Mesenchymal stem cell (in vitro differentiated cells and primary cell): Measurements from ENCODE around the gene TSC1.
"Not testable (repeated sequence)": the region's sequence is repeated elsewhere in the genome, so short reads cannot be mapped to it uniquely, and the experiment has no call there.

Experiments
- DNase-seq: peaks from one replicate; pipeline ENCODE4 v3.0.0-alpha.2; 2013
- H2AFZ ChIP-seq: one replicate; pipeline ENCODE4 v1.6.1; 2013; ENCODE audit warnings: low read depth, mild to moderate bottlenecking, control low read depth, inconsistent platforms, low read length, moderate library complexity
- H2AK5ac ChIP-seq: 2 replicates; pipeline ENCODE4 v1.6.1; 2013; ENCODE audit warnings: low read length, moderate library complexity, mild to moderate bottlenecking, inconsistent platforms; ENCODE audit not compliant: severe bottlenecking
- H2BK120ac ChIP-seq: one replicate; pipeline ENCODE4 v1.6.1; 2013; ENCODE audit warnings: low read depth, mild to moderate bottlenecking, inconsistent platforms, low read length, moderate library complexity
- H2BK12ac ChIP-seq, 2 experiments: one replicate each; pipeline ENCODE4 v1.6.1; 2013; ENCODE audit warnings: inconsistent platforms in 2 of 2, low read length in 2 of 2, mild to moderate bottlenecking in 2 of 2, moderate library complexity in 2 of 2, control low read depth in 1 of 2
- H2BK15ac ChIP-seq: one replicate; pipeline ENCODE4 v1.6.1; 2013; ENCODE audit warnings: mild to moderate bottlenecking, low read depth, inconsistent platforms; ENCODE audit not compliant: poor library complexity, severe bottlenecking
- H2BK5ac ChIP-seq: 2 replicates; pipeline ENCODE4 v1.6.1; 2013; ENCODE audit warnings: low read depth, mild to moderate bottlenecking, low read length, control low read depth, inconsistent platforms; ENCODE audit not compliant: poor library complexity, severe bottlenecking
- H3K14ac ChIP-seq, 2 experiments: one replicate each; pipeline ENCODE4 v1.6.1; 2013; ENCODE audit warnings: inconsistent platforms in 2 of 2, low read length in 2 of 2, control low read depth in 1 of 2, mild to moderate bottlenecking in 1 of 2, moderate library complexity in 1 of 2
- H3K18ac ChIP-seq, 2 experiments: one replicate each; pipeline ENCODE4 v1.6.1; 2013; ENCODE audit warnings: inconsistent platforms in 2 of 2, low read length in 2 of 2, control low read depth in 1 of 2, low read depth in 1 of 2, mild to moderate bottlenecking in 1 of 2
- H3K23ac ChIP-seq, 2 experiments: one replicate each; pipeline ENCODE4 v1.6.1; 2013; ENCODE audit warnings: inconsistent platforms in 2 of 2, low read length in 2 of 2, mild to moderate bottlenecking in 2 of 2, moderate library complexity in 2 of 2, control low read depth in 1 of 2
- H3K27ac ChIP-seq: 2 replicates; pipeline ENCODE4 v1.5.1; 2013; ENCODE audit warnings: mild to moderate bottlenecking, moderate library complexity, low read length, control low read depth, inconsistent platforms; ENCODE audit not compliant: poor library complexity, severe bottlenecking
- H3K27me3 ChIP-seq, 2 experiments: 2 replicates each; pipeline versions ENCODE4 v1.6.1 to v1.7.0; 2013; ENCODE audit warnings: low read length in 2 of 2, mild to moderate bottlenecking in 2 of 2, moderate library complexity in 2 of 2, control low read depth in 1 of 2, inconsistent platforms in 1 of 2; ENCODE audit not compliant: control insufficient read depth in 1 of 2, insufficient read depth in 1 of 2
- H3K36me3 ChIP-seq, 2 experiments: 2 replicates each; pipeline versions ENCODE4 v1.6.1 to v1.7.0; 2013; ENCODE audit warnings: low read length in 2 of 2, control low read depth in 1 of 2, inconsistent platforms in 1 of 2, low read depth in 1 of 2, mild to moderate bottlenecking in 1 of 2; ENCODE audit not compliant: insufficient read depth in 2 of 2, control insufficient read depth in 1 of 2
- H3K4ac ChIP-seq, 2 experiments: one replicate each; pipeline ENCODE4 v1.6.1; 2013; ENCODE audit warnings: inconsistent platforms in 2 of 2, low read length in 2 of 2, mild to moderate bottlenecking in 2 of 2, moderate library complexity in 2 of 2, control low read depth in 1 of 2, low read depth in 1 of 2
- H3K4me1 ChIP-seq: 2 replicates; pipeline ENCODE4 v1.6.1; 2013; ENCODE audit warnings: low read depth, low read length, control low read depth; ENCODE audit not compliant: control insufficient read depth, insufficient read depth
- H3K4me2 ChIP-seq: 2 replicates; pipeline ENCODE4 v1.6.1; 2013; ENCODE audit warnings: low read length, mild to moderate bottlenecking, inconsistent platforms; ENCODE audit not compliant: poor library complexity, severe bottlenecking
- H3K4me3 ChIP-seq, 2 experiments: 2 replicates each; pipeline versions ENCODE4 v1.5.1 to v1.7.0; 2013; ENCODE audit warnings: low read length in 2 of 2, mild to moderate bottlenecking in 2 of 2, control low read depth in 1 of 2, low read depth in 1 of 2; ENCODE audit not compliant: insufficient read depth in 1 of 2
- H3K79me1 ChIP-seq: replicated peaks from 2 replicates; pipeline ENCODE4 v1.6.1; 2013; ENCODE audit warnings: mild to moderate bottlenecking, control low read depth, low read length, inconsistent platforms; ENCODE audit not compliant: poor library complexity, severe bottlenecking
- H3K9ac ChIP-seq: 2 replicates; pipeline ENCODE4 v1.7.0; 2013; ENCODE audit warnings: mild to moderate bottlenecking, low read length, moderate library complexity
- H3K9me3 ChIP-seq: 2 replicates; pipeline ENCODE4 v1.7.0; 2013; ENCODE audit warnings: mild to moderate bottlenecking, low read length; ENCODE audit not compliant: control insufficient read depth
- H4K8ac ChIP-seq: one replicate; pipeline ENCODE4 v1.6.1; 2013; ENCODE audit warnings: inconsistent platforms, mild to moderate bottlenecking, low read length, moderate library complexity
- H4K91ac ChIP-seq: one replicate; pipeline ENCODE4 v1.6.1; 2013; ENCODE audit warnings: mild to moderate bottlenecking, low read length, inconsistent platforms
- WGBS: methylation state at CpG from one replicate; pipeline ENCODE4 v1.1.7; 2013; ENCODE audit warnings: mixed read lengths; 5-methylcytosine and 5-hydroxymethylcytosine counted together

Gene TSC1

GRCh38 chr9:132969783-132970182 lies 25.4 kb upstream of the TSC1 start:
- Histone ChIP-seq H4K8ac (no peak overlapping the region), H3K27me3 (peaks cover 35 to 63% of the 10 kb centered on the region in 2 experiments), H3K4ac (no peak overlapping the region), H3K9me3 (no peaks in the 10 kb centered on the region), H2AFZ (no peak overlapping the region), H2BK5ac (no peak overlapping the region), H3K9ac (no peak overlapping the region), H2BK120ac (no peak overlapping the region), H2BK15ac (no peak overlapping the region), H3K27ac (no peak overlapping the region), H3K18ac (no peak overlapping the region), H3K23ac (no peak overlapping the region), H4K91ac (no peak overlapping the region), H3K4me2 (no peak overlapping the region), H3K14ac (no peak overlapping the region), H3K4me3 (no peak overlapping the region), H2AK5ac (no peak overlapping the region), H2BK12ac (no peak overlapping the region), H3K79me1 (no peaks in the 10 kb centered on the region), H3K4me1 (peaks cover 5% of the 10 kb centered on the region), H3K36me3 (no peaks in the 10 kb centered on the region)
- 88% methylated on average over 7 of the region's 7 CpGs for WGBS
- no peak for DNase-seq

- H3K23ac ChIP-seq, H3K4me1 ChIP-seq, H2BK120ac ChIP-seq, H3K18ac ChIP-seq, H2AFZ ChIP-seq, H3K4me3 ChIP-seq, H3K4me2 ChIP-seq, DNase-seq, H3K79me1 ChIP-seq, H4K8ac ChIP-seq, H3K4ac ChIP-seq, H2BK15ac ChIP-seq, H2AK5ac ChIP-seq, H2BK5ac ChIP-seq, H3K9ac ChIP-seq, H3K9me3 ChIP-seq, H2BK12ac ChIP-seq, H4K91ac ChIP-seq, H3K14ac ChIP-seq, H3K36me3 ChIP-seq, H3K27ac ChIP-seq: not testable (repeated sequence)
- 100% methylated on average over 2 of the region's 3 CpGs for WGBS
- peaks cover 23 to 53% of the 10 kb centered on the region in 2 experiments for H3K27me3 ChIP-seq
These were observed 23.5 kb upstream of the TSC1 start for GRCh38 chr9:132967908-132968307.

GRCh38 chr9:132965478-132965877 lies 21.1 kb upstream of the TSC1 start:
- no peak overlapping the region for H3K14ac ChIP-seq
- no peak overlapping the region for H4K91ac ChIP-seq
- no peaks in the 10 kb centered on the region for H3K79me1 ChIP-seq
- H3K27ac ChIP-seq, result no peak overlapping the region
- H2BK15ac ChIP-seq, result no peak overlapping the region
- H2BK12ac ChIP-seq, result no peak overlapping the region
- H3K9ac ChIP-seq, result no peak overlapping the region
- H3K23ac ChIP-seq, result no peak overlapping the region
- no peak overlapping the region for H2BK120ac ChIP-seq
- H3K4me2 ChIP-seq, result no peak overlapping the region
- peaks cover 14 to 49% of the 10 kb centered on the region in 2 experiments for H3K27me3 ChIP-seq
- 88% methylated on average over 8 of the region's 9 CpGs for WGBS
- no peak overlapping the region for H3K4ac ChIP-seq
- H3K9me3 ChIP-seq, result no peaks in the 10 kb centered on the region
- H2BK5ac ChIP-seq, result no peak overlapping the region
- no peak overlapping the region for H3K4me3 ChIP-seq
- DNase-seq, result no peak
- no peak overlapping the region for H2AK5ac ChIP-seq
- H2AFZ ChIP-seq, result no peak overlapping the region
- no peaks in the 10 kb centered on the region for H3K36me3 ChIP-seq
- H4K8ac ChIP-seq, result no peak overlapping the region
- H3K4me1 ChIP-seq, result no peaks in the 10 kb centered on the region
- H3K18ac ChIP-seq, result no peak overlapping the region

GRCh38 chr9:132961002-132961401 lies 16.6 kb upstream of the TSC1 start:
- no peaks in the 10 kb centered on the region for H3K4me1 ChIP-seq
- H3K4me2 ChIP-seq, result no peak overlapping the region
- no peak overlapping the region for H3K4me3 ChIP-seq
- H2BK5ac ChIP-seq, result no peak overlapping the region
- no peak overlapping the region for H3K23ac ChIP-seq
- H3K9ac ChIP-seq, result no peak overlapping the region
- no peaks in the 10 kb centered on the region for H3K36me3 ChIP-seq
- no peak overlapping the region for H2BK12ac ChIP-seq
- no peak overlapping the region for H4K91ac ChIP-seq
- H3K79me1 ChIP-seq, result no peaks in the 10 kb centered on the region
- H3K4ac ChIP-seq, result no peak overlapping the region
- H2AFZ ChIP-seq, result no peak overlapping the region
- H3K9me3 ChIP-seq, result peaks cover 20% of the 10 kb centered on the region
- no peak for DNase-seq
- H3K27me3 ChIP-seq, result peaks cover 17 to 37% of the 10 kb centered on the region in 2 experiments
- H2BK15ac ChIP-seq, result no peak overlapping the region
- H3K14ac ChIP-seq, result no peak overlapping the region
- H4K8ac ChIP-seq, result no peak overlapping the region
- no peak overlapping the region for H3K18ac ChIP-seq
- WGBS, result 94% methylated on average over 2 of the region's 6 CpGs
- no peak overlapping the region for H3K27ac ChIP-seq
- no peak overlapping the region for H2AK5ac ChIP-seq
- H2BK120ac ChIP-seq, result no peak overlapping the region
